ENCODE measurements around the gene OPA1. TPM values are rescaled to one million over a fixed set of nuclear protein-coding genes. Genes with fewer than 3 reads are reported as not detected.

OPA1 gene
- total and polyA plus RNA-seq, 2 experiments from 2014 or later: 24.9 to 89.9 TPM

- Mint-ChIP-seq H3K4me3 (no peak overlapping the region), H3K36me3 (ENCODE audit: low read depth) (peaks cover 4% of the 10 kb centered on the region; the same call in 2 of the 3 replicates), H3K27ac (no peak overlapping the region), H3K4me1 (peaks cover 22% of the 10 kb centered on the region), H3K27me3 (ENCODE audit: insufficient read depth, low read depth, poor library complexity) (peaks cover 10% of the 10 kb centered on the region), H3K9me3 (peaks cover 11% of the 10 kb centered on the region)
- TF ChIP-seq STAT1 (IDR thresholded peaks at IDR 0.05; ENCODE audit: unreplicated experiment) (no peak), EZH2 (IDR thresholded peaks at IDR 0.05; ENCODE audit: low read depth, unreplicated experiment) (no peak), ETS1 (IDR thresholded peaks at IDR 0.05) (no peak), EZH2phosphoT487 (IDR thresholded peaks at IDR 0.05; ENCODE audit: unreplicated experiment) (no peak), ZNF462 (CRISPR knock-in tag; IDR thresholded peaks at IDR 0.05) (no peak), CTCF (conservative IDR thresholded peaks at IDR 0.05; ENCODE audit: low read depth in 2 of 2) (no peak), JUNB (IDR thresholded peaks at IDR 0.05; ENCODE audit: unreplicated experiment) (no peak), REST (IDR thresholded peaks at IDR 0.05; ENCODE audit: unreplicated experiment) (no peak), ZNF331 (CRISPR knock-in tag; IDR thresholded peaks at IDR 0.05; ENCODE audit: low read depth) (no peak), NANOG (IDR thresholded peaks at IDR 0.05; ENCODE audit: borderline replicate concordance) (no peak), POLR2AphosphoS5 (IDR thresholded peaks at IDR 0.05; ENCODE audit: low read depth) (no peak), CREB1 (CRISPR knock-in tag; IDR thresholded peaks at IDR 0.05; ENCODE audit: low read depth) (no peak), ZNF114 (CRISPR knock-in tag; IDR thresholded peaks at IDR 0.05) (no peak)
- Histone ChIP-seq H3K4me3 (no peak overlapping the region), H3K27ac (ENCODE audit: low read depth) (no peak overlapping the region), H3K27me3 (ENCODE audit: insufficient read depth) (no peaks in the 10 kb centered on the region), H3K36me3 (ENCODE audit: insufficient read depth) (peaks cover 1% of the 10 kb centered on the region; the same call in 1 of the 2 replicates), H3F3A (replicated peaks; ENCODE audit: low read depth) (no peaks in the 10 kb centered on the region), H3K79me2 (replicated peaks; ENCODE audit: insufficient read depth) (no peaks in the 10 kb centered on the region), H2AFZ (no peak overlapping the region), H4K20me1 (replicated peaks; ENCODE audit: insufficient read depth) (no peaks in the 10 kb centered on the region), H3K4me1 (ENCODE audit: insufficient read depth) (peaks cover 11% of the 10 kb centered on the region; the same call in 1 of the 2 replicates), H3K9me2 (ENCODE audit: insufficient read depth) (no peaks in the 10 kb centered on the region), H3K4me2 (no peak overlapping the region)
- no peak for ATAC-seq
- DNase-seq (ENCODE audit: low spot score): no peak
Observed at GRCh38 chr3:193708270-193708669, 115.3 kb downstream of the OPA1 start.

All from GM23338 (cell line).